Raji (cell line): Measurements from ENCODE around the gene PIGR.

ENCODE experiments used
- POLR2A ChIP-seq: IDR thresholded peaks from 2 replicates; pipeline ENCODE4 v1.6.1; 2011; ENCODE audit warnings: low read depth, low read length, control low read depth; ENCODE audit not compliant: insufficient read depth

Gene PIGR

DNA sequence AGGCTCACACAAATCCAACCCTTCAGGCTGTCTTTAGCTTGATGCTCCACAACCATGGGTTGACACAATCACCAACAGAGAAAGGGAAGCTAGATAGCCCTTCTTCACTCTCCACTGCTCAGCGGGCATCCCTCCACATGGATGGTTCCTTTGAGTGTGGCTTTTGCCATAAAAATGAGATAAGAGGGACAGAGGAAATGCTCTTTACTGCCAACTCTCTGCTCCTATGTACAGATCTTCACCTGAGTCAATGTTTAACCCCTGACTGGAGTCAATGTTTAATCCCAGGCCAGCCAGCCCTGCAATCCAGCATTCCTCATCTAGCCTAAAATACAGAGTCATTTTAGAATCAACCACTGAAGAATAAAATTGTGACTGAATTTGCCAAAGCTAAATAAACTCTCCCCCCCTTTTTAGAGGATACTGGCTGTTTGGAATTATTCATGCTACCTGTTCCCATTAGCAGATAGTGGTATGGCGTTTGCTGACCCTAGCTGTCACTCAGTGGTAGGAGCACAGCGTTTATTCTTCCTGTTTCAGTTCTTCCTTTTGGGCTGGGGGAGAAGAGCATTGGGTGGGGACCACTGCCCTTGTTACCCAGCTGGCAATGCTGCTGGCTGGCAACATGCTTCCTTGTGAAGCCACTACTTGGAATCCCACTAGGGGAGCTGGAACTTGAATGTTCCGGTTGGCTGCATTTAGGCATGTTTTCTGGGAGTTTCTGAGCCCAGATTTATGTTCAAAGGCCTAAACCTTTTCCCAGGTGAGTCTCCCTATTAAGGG is 5.2 kb upstream of the PIGR start:
- TF ChIP-seq POLR2A: no peak

DNA sequence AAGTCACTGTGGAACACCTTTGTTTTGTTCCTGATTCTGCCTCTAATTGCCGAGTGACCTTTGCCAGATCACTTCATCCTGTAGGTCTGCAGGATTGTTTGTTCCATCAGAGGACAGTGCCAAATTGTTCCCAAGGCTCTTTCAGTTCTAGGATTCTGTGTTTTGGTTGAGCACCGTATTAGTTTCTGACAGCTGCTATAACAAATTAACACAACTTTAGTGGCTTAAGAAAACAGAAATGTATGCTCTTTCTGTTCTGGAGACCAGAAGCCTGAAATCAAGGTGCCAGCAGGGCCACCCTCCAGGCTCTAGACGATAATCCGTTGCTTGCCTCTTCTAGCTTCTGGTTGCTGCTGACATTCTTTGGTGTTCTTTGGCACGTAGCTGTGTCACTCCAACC is 3.4 kb upstream of the PIGR start:
- no peak for TF ChIP-seq POLR2A

DNA sequence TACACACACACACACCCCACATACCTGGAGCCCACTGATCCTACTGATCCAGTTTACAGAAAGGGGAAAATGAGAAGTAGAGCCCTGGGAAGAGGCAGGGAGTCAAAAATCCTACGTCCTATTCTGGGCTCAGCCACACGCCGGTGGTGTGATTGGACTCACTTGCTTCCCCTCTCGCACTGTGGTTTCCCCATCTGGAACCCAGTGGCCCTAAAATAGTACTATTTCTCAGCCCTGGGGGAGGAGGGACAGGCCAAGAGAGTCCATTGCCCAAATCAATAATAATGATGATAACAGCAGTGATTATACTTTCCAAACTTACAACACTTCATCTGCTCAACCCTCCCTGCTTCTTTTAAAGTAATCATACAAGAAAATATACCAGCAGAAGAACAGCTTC is 2.9 kb upstream of the PIGR start:
- no peak for TF ChIP-seq POLR2A

DNA sequence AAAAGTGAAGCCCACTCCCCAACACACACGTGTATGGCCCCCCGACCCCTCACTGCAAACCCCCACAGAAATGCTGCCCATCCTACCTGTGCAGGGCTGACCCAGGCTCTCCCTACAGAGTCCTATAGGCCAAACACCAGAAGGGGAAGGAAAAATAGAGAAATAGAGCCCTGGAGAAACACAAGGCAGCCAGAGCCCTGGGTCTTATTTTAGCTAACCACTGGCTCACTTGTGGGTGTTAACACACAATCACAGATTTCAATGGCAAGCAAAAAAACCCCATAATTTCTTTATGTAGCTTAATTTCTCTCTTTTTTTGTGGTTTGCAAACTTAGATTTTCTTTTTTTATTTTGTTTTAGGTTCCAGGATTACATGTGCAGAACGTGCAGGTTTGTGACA is 989 bp upstream of the PIGR start:
- no peak for TF ChIP-seq POLR2A

DNA sequence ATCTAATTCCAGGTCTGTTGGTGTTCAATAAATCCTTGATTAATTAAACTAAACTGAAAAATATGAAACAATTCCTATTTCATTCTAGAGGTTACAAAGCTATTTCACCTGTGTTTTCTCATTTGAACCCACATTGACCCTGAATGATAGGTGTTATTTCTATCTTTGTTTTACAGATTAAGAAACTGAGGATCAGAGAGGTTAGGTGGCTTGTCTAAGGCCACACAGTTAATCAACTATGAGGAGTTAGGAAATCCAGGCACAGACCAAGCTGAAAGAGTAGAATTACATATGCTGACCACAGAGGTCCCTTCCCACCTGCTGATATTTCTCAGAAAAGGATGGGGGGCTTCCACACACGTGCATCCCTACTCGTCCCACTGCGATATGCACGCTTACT is 487 bp downstream of the PIGR start:
- no peak for TF ChIP-seq POLR2A

DNA sequence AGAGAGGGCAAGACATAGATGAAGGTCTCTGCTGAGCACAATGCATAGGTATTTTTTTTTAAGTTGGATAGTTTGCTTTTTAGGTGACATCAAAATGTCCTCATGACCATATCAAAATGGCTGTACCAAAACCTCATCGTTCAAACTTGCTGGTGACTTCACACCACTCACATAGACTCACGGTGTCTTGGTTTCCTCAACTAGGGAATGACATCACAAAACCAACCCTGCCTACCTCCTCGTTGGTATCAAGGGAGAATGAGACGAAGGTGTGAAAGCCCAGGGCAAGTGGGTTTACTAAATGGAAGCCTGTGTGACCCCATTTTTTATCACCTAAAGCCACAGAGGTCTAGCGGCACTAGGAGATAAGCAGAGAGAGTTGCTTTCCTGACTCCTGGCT is 1.6 kb downstream of the PIGR start:
- no peak for TF ChIP-seq POLR2A

DNA sequence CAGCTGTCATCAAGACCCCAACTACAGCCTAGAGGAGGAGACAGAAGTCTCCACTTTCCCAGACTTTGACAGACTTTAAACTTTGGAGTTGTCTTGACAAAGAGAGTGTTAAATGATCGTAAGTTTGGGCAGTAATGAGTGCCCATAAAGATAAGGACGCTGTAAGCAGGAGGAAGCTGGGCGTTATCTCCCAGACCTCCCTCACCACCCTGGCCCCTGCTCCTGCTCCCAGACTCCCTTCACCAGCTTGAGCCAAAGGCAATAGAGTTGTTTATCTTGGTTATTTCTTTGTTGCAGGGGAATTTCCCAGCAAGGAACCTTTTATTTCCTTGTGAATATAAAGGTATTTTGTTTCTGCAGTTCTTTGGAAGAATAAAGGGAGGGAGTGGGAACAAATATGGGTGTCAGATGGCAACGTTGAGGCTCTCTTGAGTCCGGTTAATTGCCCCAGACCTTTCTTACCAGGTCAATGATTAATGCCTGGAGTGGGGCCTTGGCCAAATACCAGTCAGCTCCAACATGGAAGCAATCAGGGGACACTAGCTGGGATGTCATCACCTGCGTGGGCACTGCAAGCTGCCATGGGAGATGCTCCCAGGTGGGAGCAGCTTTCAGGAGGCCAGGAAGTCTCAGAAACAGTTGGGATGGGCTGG is 4.4 kb downstream of the PIGR start:
- no peak for TF ChIP-seq POLR2A

DNA sequence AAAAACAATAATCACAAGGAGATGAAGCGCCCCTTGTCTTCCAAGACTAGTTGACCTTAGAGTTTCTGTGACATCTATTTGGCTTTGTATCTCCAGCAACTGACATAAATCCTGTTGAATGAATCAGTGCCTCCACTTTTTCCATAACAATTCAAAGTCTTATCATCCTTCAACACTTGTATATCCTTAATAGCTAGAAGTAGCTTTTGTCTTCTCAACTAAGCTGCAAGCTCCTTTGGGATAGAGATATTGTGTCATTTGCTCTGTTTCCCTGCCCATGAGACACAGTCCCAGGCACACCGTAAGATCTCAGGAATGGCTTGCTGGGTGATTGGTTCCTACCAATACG is 5.7 kb downstream of the PIGR start:
- no peak for TF ChIP-seq POLR2A

DNA sequence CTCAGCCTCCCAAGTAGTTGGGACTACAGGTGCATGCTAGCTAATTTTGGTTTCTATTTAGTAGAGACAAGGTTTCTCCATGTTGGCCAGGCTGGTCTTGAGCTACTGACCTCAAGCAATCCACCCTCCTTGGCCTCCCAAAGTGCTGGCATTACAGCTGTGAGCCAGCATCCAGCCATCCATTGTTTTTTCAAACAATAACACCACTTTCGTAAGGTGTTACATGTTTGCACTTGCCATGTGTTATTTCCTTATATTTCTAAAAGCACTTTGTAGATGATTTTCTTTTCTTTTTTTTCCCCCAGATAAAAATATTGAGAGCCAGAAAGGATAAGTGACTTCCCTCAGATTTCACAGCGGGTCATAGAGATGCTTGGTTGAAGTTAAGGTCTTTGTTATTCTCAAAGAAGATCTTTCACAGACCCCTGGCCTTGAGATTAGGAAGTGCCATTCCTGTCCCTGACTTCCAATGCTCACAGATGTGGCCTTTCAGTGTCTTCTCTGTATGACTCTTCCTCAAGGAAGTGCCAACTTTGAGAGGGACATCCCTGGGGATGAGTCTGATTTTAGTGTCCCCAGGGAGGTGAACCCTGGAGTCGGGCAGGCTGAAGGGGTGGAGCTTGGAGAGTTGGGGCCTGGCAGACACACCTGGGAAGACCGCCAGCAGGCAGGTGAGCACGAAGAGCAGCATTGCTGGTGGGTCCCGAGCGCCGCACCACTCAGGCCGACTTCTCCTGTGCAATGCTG is 6.3 kb downstream of the PIGR start:
- TF ChIP-seq POLR2A: no peak

DNA sequence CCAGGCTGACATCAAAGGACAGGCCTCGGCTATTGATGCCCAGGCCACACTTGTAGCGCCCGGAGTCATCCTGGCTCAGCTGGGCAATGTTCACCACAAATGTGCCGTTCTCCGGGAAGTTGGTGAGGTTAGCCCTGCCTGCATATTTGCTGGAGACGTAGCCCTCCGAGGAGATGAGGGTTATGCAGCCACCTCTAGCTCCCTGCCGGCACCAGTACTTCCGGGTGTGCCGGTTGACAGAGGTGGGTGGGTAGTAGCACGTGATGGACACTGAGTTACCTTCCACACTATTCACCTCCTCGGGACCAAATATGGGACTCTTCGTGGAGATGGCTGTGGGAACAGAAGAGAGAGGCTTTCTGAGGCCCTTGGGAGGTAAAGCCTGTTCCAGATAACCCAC is 7.1 kb downstream of the PIGR start:
- TF ChIP-seq POLR2A: no peak

DNA sequence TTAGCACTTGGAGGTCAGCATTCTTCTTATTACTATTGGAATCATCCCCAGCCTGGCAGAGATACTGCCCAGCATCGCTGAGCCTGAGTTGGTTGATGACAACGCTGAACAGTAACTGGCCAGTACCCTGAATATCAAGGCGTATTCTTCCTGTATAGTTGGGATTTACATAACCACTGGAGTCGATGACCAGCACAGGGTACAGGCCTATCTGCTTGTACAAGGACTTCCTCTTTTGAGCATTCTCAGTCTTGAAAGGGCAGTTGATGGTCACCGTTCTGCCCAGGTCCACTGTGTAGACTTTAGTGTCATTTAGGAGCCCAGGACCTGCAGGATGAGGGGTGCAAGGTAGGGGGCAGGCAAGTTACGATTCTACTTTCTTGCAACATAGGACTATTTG is 8.8 kb downstream of the PIGR start:
- TF ChIP-seq POLR2A: no peak

DNA sequence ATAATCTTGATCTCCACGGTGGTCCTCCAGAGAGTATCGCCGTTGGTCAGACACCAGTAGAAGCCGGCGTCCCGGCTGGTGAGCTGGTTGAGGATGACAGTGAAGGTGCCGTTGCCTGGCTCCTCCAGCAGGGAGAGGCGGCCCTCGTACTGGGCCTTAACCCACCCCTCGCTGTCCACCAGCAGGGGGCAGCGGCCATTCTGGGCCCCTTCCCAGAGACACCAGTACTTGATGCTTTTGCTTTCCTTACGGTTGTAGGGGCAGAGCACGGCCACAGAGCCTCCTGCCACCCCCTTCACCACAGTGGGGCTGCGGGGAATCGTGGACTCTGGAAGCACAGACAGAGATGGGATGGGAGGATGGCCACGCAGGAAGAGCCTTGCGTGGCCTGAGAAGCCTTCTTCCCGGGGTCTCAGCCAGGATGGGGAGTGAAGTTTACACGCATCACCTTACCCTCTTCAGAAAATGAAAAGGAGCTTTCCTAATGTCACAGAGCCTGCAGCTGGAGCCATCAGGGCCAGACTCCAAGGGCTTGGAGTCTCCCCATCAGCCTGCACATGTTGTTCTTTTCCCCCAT is 10.7 kb downstream of the PIGR start:
- no peak for TF ChIP-seq POLR2A

DNA sequence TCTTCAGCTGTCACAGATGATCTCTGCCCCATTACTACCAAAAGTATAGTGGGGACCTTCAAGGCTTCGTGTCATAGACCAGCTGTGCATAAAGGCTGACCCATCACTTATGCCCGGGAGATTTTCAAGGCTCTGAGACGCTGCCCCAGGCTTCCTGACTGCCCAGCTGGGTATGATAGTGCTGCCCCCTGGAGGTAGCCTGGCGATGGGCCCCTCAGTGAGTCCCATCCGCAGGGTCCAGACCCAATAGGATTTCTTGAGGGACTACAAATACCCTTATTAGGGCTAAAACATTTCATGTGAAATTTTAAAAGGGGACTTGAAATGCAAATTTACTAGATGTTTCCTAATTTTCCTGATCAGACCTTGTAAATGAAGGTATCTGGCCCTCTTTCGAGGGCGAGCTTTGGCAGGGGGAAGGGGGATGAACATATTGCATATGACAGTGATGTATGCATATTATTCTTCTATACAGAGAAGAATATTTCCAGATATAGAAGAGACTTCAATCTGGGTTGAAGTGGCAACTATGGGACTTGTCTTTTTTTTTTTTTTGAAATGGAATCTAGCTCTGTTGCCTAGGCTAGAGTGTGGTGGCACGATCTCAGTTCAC is 12.8 kb downstream of the PIGR start:
- TF ChIP-seq POLR2A: no peak

DNA sequence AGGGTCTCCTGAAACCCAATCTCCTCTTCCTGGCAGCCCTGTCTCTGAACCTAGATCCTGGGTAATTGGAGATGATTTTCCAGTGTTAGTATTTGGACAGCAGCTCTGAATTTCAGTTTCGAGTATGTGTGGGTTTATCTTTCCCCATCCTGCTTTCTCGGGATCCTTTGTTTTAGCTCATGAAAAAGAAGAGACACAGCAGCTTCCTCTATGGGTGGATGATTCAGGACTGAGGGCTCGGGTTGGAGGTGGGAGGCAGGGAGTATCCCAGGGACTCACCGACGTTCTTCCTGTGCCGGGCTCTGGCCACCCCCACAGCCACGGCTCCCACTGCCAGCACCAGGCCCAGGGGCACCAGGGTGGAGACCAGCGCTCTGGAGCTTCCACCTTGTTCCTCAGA is 14.1 kb downstream of the PIGR start:
- no peak for TF ChIP-seq POLR2A

DNA sequence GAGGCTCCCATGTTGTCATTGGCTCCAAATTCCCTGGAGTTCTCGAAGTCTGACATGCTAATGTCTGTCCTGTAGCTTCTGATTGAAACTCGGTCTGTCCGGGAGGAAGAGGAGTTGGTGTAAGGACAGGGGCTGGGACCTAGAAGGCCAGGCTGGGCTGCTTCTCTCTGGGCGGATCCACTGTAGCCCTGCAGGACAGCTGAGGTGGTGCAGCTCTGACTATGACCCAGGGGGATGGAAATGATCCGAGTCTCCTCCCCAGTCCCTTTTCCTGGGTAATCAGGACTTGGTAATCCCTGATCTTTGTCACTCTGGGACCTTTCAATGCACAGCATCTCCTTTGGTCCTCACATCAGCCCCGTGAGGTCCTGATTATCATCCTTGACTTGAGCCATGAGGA is 14.6 kb downstream of the PIGR start:
- no peak for TF ChIP-seq POLR2A
